Fibroblast of lung (primary cell): ENCODE results near the gene PRDM16.

Experiments used
- CTCF ChIP-seq, 2 donors: IDR thresholded peaks in 1 of 2; conservative IDR thresholded peaks in 1 of 2; 1 replicate in 1 of 2; 2 replicates in 1 of 2; pipeline ENCODE4 v1.5.1; 2011 to 2012; ENCODE audit warnings: low read length in 2 of 2, control low read depth in 1 of 2, inconsistent platforms in 1 of 2, low read depth in 1 of 2, mild to moderate bottlenecking in 1 of 2
- EZH2 ChIP-seq: IDR thresholded peaks from 2 replicates; pipeline ENCODE4 v1.5.1; 2012; ENCODE audit warnings: low read length, control low read depth, mild to moderate bottlenecking; ENCODE audit errors: missing control alignments

- TF ChIP-seq CTCF (conservative IDR thresholded peaks at IDR 0.05 in 1 of 2, IDR thresholded peaks at IDR 0.05 in 1 of 2; ENCODE audit: low read depth in 1 of 2, low read length in 2 of 2) (no peak), EZH2 (no peak)
These were observed 44.4 kb upstream of the PRDM16 start for GRCh38 chr1:3024588-3024987.
